ENCODE results near the gene SV2C. TPM values are rescaled to one million over a fixed set of nuclear protein-coding genes. Genes with fewer than 3 reads are reported as not detected.
"Not testable (repeated sequence)": the region's sequence is repeated elsewhere in the genome, so short reads cannot be mapped to it uniquely, and the experiment has no call there.

The SV2C gene
- total RNA-seq, 1 experiment from 2014 or later: not detected

DNA sequence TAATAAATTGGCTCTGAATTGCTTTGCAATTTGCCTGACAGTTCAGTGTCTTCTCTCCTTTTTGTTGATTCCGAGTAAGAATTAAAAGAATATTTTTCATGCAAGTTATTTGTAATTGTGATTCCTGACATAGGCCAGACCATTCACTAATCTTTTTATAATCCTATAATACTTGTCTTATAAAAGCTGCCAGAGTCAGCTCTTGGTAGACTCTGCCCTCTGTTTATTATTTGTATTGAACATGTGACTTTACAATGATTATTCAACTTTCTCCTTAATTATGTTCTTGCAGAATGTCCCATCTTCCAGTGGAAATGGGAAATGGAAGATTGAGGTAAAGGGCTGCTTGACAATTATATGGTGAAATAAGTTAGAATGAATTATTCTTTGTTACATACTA is 121.0 kb downstream of the SV2C start:
- DNase-seq (ENCODE audit: low read depth): no peak

DNA sequence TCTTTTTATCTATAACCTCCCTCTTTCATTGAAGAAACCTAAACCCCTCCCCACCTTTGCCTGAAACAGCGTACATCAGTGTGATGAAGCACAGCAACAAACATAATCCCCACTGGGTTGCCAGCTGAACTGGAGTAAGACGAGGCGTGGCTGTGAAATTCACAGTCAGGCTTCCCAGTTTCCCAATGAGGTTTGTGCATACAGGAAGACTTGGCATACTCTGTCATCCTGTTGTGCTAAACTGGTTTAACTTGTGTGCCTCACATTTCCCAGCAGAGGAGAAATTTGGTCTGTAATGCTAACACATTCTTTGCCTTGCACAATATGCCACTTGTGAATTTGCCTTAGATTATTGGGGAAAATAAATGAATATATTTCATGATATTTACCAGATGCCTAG is 121.5 kb downstream of the SV2C start:
- DNase-seq (ENCODE audit: low read depth): no peak

DNA sequence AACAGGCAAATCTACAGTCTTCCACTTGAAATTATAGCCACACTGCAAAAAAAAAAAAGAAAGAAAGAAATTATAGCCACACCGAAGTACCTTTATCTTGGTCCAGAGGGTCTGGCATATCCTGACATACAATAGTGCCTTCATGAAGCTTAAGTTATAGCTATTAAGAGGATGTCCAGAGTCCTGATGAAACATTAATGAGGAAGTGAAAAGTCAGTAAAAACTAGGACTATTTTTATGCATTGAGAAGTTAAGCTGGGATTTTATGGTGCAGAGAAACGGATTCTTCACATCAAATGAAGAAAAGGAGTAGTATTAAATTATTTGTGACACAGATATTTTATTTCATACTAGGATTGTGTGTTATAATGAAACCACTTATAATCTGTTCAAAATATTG is 123.9 kb downstream of the SV2C start:
- DNase-seq (ENCODE audit: low read depth): no peak

DNA sequence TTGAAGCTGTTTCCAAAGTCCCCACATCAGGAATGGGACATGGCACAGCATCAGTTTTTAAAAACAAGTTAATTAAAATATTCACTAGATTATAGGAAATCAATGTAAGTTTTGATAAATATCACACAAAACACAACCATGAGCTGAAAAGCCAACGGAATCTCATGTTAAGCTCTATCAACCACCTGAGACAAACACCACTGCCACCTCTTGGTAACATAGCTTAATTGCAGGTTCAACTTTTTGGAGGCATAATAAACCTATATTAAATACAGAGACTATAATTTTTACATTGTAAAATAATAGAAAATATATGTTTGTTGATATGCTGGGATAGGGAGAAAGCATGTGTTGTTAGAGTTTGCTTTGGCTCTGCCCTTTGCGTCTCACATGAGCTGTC is 126.1 kb downstream of the SV2C start:
- DNase-seq (ENCODE audit: low read depth): no peak

DNA sequence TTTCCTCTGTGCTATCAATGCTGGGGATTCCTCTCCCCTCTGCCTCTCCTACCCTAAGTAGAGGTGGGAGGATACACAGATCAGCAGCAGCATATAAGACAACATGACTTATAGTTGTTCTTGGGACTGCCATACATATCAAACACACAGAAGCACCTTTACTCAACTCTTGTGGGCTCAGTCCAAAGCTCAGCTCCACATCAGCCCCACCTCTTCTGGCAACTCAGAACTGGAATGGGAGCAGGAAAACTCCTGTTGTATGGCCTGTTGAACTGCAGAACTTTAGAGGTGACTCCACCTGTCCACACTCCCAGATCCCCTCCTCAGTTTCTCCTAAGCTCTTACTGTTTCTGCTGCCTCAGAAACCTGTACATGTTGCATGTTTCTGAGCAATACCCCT is 127.8 kb downstream of the SV2C start:
- DNase-seq (ENCODE audit: low read depth): no peak

DNA sequence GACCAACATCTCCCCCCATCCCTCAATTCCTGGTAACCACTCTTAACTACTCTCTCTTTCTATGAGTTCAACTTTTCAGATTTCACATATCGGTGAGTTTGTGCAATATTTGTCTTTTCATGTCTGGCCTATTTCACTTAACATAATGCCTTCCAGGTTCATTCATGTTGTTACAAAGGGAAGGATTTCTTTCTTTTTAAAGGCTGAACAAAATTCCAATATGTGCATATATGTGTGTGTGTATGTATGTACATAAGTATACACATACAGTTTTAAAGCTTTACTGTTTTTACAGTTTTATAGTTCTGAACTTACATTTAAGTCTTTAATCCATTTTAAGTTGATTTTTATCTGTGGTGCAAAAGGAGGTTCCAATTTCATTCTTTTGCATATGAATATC is 130.7 kb downstream of the SV2C start:
- no peak for DNase-seq (ENCODE audit: low read depth)

DNA sequence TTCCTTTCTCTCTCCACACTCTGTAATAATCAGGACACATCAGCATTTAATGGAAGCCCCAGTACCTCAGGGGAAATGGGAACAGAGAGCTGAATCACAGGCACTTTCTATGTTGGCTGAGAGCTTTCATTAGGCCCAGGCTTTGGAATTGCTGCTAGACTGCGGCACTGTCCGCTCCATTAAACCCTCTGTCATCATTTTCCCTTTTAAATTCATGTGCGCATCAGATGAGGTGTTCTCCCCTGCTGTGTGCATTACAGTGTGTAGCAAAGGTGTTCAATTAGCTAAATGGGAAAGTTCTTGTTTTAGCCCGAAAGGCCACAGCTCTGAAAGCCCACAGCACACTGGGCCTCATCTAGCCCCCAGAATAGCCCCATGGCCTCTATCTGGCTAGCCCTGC is 133.6 kb downstream of the SV2C start:
- no peak for DNase-seq (ENCODE audit: low read depth)

DNA sequence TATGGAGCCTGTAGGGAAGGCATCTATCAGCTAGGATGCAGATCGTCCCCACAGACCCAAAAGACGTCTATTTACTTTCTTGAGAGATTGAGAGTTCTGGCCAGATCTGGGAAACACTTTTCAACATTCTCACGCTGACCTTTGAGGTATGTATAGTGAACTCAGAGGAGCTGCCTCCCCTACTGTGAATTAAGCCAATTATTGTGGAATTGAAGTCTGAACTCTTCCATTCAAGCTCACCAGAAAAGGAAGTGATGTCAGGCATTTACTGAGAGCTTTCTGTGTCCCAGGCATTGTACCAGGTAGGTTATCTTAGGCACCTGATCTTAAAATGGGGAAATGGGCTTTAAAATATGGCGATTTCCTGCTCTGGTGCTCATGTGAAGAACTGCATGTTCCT is 136.5 kb downstream of the SV2C start:
- no peak for DNase-seq (ENCODE audit: low read depth)

DNA sequence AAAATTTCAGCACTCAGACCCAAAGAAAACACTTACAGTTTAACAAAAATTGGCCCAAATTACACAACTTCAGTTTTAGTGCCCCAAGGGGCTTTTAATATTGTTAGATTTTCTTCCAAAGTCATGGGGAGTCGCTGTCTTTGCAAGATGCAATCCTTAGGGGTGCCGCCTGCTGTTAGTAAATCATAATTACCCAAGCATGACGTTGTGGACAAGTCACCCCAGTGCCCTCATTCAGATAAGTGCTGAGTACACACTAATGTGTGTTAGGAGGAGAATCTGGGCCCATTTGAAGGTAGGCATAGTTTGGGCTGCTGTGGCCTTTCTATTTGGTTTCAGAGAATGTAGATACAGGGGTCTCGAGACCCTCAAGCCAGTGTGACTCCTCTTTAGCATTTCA is 138.1 kb downstream of the SV2C start:
- no peak for DNase-seq (ENCODE audit: low read depth)

DNA sequence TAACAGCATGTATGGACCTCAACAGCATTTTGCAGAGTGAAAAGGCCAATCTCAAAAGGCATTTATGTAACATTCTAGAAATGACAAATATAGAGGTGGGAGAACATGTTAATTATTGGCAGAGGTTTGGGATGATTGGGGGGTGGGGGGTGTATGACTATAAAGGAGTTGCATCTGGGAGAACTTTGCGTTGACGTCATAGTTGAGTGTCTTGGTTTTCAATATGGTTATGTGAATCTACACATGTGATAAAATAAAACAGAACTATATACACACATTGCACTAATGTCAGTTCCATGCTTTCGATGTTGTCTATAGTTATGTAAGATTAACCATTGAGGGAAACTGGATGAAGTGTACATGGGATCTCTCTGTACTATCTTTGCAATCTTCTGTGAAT is 139.1 kb downstream of the SV2C start:
- no peak for DNase-seq (ENCODE audit: low read depth)

DNA sequence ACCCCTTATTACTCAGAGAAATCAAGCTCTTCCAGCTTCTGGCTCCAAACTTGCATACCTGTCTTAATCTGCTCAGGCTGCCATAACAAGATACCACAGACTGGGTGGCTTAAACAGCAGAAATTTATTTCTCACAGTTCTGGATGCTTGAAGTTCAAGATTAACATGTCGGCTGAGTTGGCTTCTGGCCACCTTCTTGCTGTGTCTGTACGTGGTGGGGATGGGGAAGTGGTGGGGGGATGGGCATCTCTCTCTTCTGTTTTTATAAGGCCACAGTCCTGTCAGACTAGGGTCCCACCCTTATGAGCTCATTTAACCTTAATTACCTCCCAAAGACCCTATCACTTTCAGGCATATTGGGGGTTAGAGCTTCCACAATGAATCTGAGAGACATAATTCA is 140.5 kb downstream of the SV2C start:
- DNase-seq (ENCODE audit: low read depth): no peak

DNA sequence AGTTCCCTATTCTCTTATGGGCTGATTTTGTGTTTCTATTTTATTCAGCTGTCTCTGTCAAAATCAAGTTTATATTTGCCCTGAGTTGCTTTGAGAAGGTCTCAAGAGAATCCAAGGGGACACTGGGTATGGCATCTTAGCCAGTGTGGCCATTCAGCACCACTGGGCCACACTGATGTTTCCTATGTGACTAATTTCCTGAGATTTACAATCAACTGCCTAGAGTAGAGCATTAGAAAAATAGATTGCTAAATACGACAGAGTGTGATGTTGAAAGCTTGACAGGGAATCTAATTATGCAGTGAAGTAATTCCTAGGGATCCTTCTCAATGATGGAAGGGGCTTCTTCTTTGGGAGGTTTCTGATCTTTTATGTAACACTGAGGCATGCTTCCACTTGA is 141.7 kb downstream of the SV2C start:
- no peak for DNase-seq (ENCODE audit: low read depth)

DNA sequence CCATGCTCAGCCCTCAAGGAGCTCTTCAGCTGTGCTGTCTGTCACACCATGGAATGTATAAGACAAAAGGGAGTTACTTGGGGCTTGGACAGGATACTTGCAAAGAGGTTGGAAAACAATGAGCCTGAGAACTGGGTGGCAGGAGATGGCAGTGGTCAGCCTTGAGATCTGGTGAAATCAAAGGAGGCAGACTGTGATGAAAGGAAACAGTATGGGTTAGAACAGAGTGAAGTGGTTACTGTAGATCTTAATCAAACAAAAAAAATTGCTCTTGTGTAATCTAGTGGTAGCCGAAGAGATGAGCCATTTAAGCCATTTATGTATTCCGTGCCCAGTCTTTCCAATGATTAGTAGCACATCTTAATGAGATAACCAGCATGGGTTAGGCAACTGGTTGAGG is 142.2 kb downstream of the SV2C start:
- no peak for DNase-seq (ENCODE audit: low read depth)

DNA sequence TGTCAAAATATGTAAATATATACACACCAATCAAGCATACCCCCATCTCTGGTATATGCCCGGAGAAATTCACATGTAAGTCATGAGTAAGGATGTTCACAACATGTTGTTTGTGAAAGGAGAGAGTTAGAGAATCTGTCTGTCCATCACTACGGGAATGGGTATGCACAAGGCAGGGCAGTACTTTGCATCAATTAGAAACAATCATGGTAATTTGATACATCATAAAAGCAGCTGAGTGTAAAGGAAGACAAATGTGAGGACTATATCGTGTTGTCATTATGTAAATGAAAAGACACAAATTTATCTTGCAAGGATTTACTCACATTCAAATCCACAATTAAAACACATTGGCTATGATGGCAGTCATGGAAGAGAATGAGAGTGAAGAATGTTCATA is 146.7 kb downstream of the SV2C start:
- DNase-seq (ENCODE audit: low read depth): no peak

DNA sequence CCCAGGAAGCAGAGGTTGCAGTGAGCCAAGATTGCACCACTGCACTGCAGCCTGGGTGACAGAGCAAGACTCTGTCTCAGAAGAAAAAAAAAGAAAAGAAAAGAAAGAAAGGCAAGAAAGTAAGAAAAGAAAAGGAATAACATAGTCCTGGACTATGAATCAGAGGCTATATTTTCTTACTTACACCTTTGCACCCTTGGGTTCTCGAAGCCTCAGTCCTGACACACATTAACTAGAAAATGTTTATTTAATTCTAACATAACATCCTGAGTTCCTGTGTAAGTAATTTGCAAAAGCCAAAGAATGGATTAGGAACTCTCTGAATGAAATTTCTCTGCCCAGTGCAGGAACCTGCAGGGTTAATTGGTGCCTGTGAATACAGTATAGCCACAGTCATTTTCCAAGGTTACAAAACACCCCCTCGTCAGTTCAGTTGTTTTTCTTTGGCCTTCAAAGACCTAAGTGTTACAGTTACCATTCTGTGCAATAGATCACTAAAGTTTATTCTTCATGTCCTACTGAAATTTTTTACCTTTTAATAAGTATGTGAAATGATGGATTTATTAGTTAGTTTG is 147.6 kb downstream of the SV2C start:
- no peak for DNase-seq (ENCODE audit: low read depth)

DNA sequence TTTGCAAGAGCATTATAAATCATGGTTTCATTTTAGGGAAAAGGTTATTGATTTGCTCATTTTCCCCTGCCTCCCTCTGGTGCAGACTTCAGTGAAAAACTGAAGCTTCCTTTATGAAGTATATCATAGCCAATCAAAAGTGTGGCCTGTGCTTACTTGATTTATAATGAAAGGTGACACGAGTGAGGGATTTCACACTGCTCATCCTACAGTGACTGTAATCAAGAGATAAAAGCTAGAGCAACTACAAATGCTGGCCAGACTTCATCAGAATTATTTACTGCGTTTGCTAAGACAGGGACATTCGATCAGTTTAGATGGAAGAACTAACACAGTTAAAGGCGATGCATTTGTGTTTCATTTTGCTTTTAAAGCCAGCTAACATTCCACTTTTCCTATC is 151.5 kb downstream of the SV2C start:
- no peak for DNase-seq (ENCODE audit: low read depth)

DNA sequence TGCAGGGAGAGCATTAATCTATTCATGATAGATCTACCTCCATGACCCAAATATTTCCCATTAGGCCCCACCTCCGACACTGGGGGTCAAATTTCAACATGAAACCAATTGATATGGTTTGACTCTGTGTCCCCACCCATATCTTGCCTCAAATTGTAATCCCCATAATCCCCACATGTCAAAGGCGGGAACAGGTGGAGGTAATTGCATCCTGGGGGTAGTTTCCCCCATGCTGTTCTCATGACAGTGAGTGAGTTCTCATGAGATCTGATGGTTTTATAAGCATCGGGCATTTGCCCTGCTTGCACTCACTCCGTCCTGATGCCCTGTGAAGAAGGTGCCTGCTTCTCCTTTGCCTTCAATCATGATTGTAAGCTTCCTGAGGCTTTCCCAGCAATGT is 153.5 kb downstream of the SV2C start:
- no peak for DNase-seq (ENCODE audit: low read depth)

DNA sequence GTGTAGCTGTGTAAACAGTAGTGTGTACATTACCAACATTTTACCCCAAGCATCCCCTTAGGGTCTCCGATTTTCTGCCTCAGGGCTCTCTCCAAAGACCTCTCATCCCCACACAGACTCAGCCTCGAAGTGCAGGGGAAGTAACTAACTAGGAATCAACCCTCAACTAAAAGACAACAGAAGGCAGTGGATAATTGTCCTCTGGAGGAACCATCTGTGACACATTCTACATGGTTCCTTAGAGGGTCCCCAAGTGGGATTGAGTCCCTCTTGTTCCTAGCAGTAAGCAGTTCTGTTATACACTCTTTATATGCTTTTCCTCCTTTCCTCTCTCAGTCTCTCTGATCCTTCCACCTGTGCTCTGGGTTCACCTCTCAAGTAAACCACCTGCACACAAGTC is 157.2 kb downstream of the SV2C start:
- DNase-seq (ENCODE audit: low read depth): no peak

DNA sequence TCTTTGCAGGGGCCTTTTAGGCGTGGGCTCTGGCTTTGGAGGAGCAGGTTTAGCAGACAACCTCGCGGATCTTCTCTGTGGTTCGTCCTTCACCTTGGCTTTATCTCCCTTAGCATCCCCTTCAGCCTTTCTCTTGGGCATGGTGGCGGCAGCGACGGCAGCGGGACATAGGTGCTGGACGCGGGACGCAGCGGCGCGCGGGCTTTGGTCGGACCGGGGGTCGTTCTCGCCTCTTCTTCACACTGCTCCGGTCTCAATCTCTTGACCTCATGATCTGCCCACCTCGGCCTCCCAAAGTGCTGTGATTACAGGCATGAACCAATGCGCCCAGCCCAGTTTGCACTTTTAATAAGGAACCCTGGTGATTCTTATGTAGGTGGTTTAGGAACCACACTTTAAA is 159.0 kb downstream of the SV2C start:
- not testable (repeated sequence) for DNase-seq (ENCODE audit: low read depth)

DNA sequence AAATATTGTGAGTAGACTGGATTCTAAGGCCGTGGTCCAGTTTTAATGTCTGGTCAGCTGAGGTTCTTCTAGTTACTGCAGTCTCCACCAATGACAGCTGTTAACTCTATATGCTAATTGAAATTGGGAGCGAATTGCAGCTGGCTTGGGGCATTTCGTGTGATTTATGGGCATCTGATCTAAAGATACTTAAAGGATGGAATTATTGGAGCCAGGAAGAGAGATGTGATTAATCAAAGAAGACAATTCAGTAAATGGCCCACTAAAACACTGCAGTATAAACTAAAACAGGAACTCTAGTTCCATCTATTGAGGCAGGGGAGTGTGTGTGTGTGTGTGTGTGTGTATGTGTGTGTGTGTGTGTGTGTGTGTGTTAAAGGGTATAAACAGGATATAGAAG is 162.4 kb downstream of the SV2C start:
- no peak for DNase-seq (ENCODE audit: low read depth)

DNA sequence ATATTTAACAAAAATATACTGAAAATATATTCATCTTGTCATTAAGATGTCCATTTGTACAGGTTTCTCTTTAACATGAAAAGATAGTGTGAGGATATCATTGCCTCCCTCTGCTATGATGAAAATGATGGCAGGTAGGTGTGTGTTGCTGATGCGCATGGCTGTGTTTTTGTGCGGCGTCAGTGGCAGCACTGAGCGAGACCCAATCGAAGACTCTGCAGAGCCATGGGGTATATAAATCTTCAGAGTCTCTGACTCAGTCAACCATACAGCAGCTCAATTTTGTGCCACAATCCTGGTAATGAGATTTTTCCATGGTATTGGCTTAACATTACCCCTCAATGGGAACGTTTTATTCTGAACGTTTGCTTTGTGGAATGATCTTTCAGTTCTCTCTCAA is 166.4 kb downstream of the SV2C start:
- no peak for DNase-seq (ENCODE audit: low read depth)

DNA sequence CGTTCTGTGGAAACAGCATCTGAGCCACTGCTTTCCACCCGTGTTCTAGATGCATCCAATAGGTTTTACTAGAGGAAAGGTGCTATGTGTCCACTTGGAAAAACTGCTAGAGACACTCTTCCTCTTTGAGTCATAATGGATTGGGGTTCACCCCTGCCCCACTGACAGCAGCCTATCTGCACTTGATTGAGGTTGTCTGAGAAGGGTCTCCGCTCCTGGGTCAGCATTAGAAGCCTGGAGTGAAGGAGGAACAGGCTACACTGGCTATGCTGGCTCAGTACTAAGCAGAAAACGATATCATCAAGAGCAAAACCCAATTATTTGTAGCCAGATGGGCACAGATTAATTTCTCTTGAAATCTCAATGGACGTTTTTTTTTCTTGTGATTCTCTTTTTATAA is 167.3 kb downstream of the SV2C start:
- DNase-seq (ENCODE audit: low read depth): no peak

DNA sequence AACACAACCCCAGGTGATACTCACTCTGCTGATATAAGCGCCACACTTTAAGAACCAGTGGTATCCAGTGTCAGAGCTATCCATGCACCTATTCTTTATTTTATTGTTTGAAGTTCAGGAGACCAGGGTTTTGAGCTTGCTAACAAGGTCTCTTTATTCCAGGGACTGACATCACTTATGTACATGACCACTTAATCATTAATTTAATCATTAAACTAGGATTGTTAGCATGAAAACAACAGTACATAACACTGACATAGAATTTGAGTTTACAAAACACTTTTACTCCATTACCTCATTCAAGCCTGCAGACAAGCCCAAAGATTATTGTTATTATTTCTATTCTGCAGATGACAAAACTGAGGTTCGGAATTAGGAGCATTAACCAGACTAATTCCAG is 168.5 kb downstream of the SV2C start:
- no peak for DNase-seq (ENCODE audit: low read depth)

DNA sequence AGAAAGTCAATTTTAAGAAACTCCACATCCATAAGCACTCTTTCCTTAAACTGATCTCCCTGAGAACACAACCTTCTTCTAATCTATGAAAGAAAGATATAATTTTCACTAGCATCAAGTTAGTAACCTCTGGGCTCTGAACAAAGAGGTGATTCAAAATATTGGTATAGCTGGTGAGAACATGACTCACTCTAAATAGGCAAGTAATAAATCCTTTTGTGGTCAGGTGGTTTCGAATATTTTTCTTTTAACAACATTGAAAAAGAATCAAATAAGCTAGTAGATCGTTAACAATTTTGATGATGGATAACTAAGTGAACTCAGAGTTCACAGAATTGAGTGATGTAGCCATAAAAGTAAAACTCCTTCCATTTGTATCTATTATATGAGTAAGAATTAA is 169.3 kb downstream of the SV2C start:
- peak; percentile 6 for DNase-seq (ENCODE audit: low read depth)
